ENCODE data around the gene TSPAN18.

TSPAN18 gene

GRCh38 chr11:44797051-44797450 is 70.3 kb downstream of the TSPAN18 start:
- DNase-seq: no peak

- DNase-seq: no peak
Measured at GRCh38 chr11:44797886-44798606, 71.3 kb downstream of the TSPAN18 start.

- DNase-seq: no peak
Measured at GRCh38 chr11:44798607-44798972, 71.8 kb downstream of the TSPAN18 start.

GRCh38 chr11:44799012-44799411 is 72.2 kb downstream of the TSPAN18 start:
- DNase-seq: no peak

- no peak for DNase-seq
Measured at GRCh38 chr11:44802347-44802746, 75.6 kb downstream of the TSPAN18 start.

GRCh38 chr11:44803009-44803408 is 76.2 kb downstream of the TSPAN18 start:
- no peak for DNase-seq

- DNase-seq: peak; percentile 38
Measured at GRCh38 chr11:44804449-44805437, 78.0 kb downstream of the TSPAN18 start.

- no peak for DNase-seq
Measured at GRCh38 chr11:44805596-44805995, 78.8 kb downstream of the TSPAN18 start.

- DNase-seq: no peak
Measured at GRCh38 chr11:44808053-44808753, 81.4 kb downstream of the TSPAN18 start.

GRCh38 chr11:44809283-44809682 is 82.5 kb downstream of the TSPAN18 start:
- no peak for DNase-seq

- DNase-seq: no peak
Measured at GRCh38 chr11:44811841-44812448, 85.2 kb downstream of the TSPAN18 start.

GRCh38 chr11:44812971-44813370 is 86.2 kb downstream of the TSPAN18 start:
- no peak for DNase-seq

GRCh38 chr11:44813401-44813800 is 86.6 kb downstream of the TSPAN18 start:
- DNase-seq: no peak

GRCh38 chr11:44814881-44815592 is 88.3 kb downstream of the TSPAN18 start:
- DNase-seq: no peak

GRCh38 chr11:44815917-44816456 is 89.2 kb downstream of the TSPAN18 start:
- DNase-seq: no peak

GRCh38 chr11:44816761-44817160 is 90.0 kb downstream of the TSPAN18 start:
- no peak for DNase-seq

- no peak for DNase-seq
Measured at GRCh38 chr11:44817207-44817949, 90.6 kb downstream of the TSPAN18 start.

GRCh38 chr11:44818110-44818509 is 91.3 kb downstream of the TSPAN18 start:
- DNase-seq: no peak

- DNase-seq: no peak
Measured at GRCh38 chr11:44819346-44819745, 92.6 kb downstream of the TSPAN18 start.

GRCh38 chr11:44822369-44822768 is 95.6 kb downstream of the TSPAN18 start:
- DNase-seq: no peak

- DNase-seq: no peak
Measured at GRCh38 chr11:44823006-44823405, 96.2 kb downstream of the TSPAN18 start.
